GM12878 (cell line): ENCODE data around the gene THOC6.

Experiments
- ATF2 ChIP-seq: IDR thresholded peaks from 2 replicates; pipeline ENCODE4 v1.6.1; 2012; ENCODE audit warnings: low read length, inconsistent platforms
- CBFB ChIP-seq: IDR thresholded peaks from 2 replicates; pipeline ENCODE4 v1.6.1; 2016; ENCODE audit warnings: antibody characterized with exemption, low read depth
- CTCF ChIP-seq, 3 experiments: IDR thresholded peaks in 2 of 3; conservative IDR thresholded peaks in 1 of 3; 2 replicates each; pipeline ENCODE4 v1.5.1; 2011; ENCODE audit warnings: low read depth in 3 of 3, low read length in 3 of 3, mild to moderate bottlenecking in 3 of 3, control low read depth in 2 of 3, moderate library complexity in 2 of 3, inconsistent platforms in 1 of 3, mixed read lengths in 1 of 3; ENCODE audit not compliant: control insufficient read depth in 2 of 3, insufficient read depth in 1 of 3; ENCODE audit errors: extremely low read depth in 1 of 3
- EZH2 ChIP-seq: IDR thresholded peaks from 2 replicates; pipeline ENCODE4 v1.6.1; 2012; ENCODE audit warnings: low read depth, mild to moderate bottlenecking, control low read depth, inconsistent platforms, low read length, borderline replicate concordance; ENCODE audit not compliant: control insufficient read depth
- HDGF ChIP-seq: fragments of 450-650 bp; IDR thresholded peaks from 2 replicates; pipeline ENCODE4 v1.6.1; 2016; ENCODE audit warnings: antibody characterized with exemption
- POLR2A ChIP-seq: IDR thresholded peaks from 2 replicates; pipeline ENCODE4 v1.6.1; 2011; ENCODE audit warnings: low read depth, mild to moderate bottlenecking, low read length
- RBBP5 ChIP-seq: fragments of 200-600 bp; sonication (generic); conservative IDR thresholded peaks from 2 replicates; pipeline ENCODE4 v1.6.1; 2016
- SIN3A ChIP-seq: IDR thresholded peaks from 2 replicates; pipeline ENCODE4 v1.6.1; 2012; ENCODE audit warnings: low read depth, low read length, improper control_type of control experiment
- SP1 ChIP-seq: IDR thresholded peaks from one replicate; pipeline ENCODE4 v1.6.1; 2011; ENCODE audit warnings: low read depth, low read length
- TAF1 ChIP-seq: IDR thresholded peaks from 2 replicates; pipeline ENCODE4 v1.6.1; 2011; ENCODE audit warnings: mild to moderate bottlenecking, low read depth, low read length, borderline replicate concordance

GRCh38 chr16:3004781-3005284 lies 19.0 kb upstream of the THOC6 start:
- TF ChIP-seq CTCF (IDR thresholded peaks at IDR 0.05 in 2 of 3, conservative IDR thresholded peaks at IDR 0.05 in 1 of 3; ENCODE audit: control insufficient read depth in 2 of 3, extremely low read depth in 1 of 3, insufficient read depth in 1 of 3, low read depth in 3 of 3, low read length in 3 of 3) (no peak), SP1 (no peak), ATF2 (no peak), HDGF (no peak), EZH2 (no peak), RBBP5 (no peak), TAF1 (no peak), CBFB (no peak), SIN3A (no peak), POLR2A (no peak)
